ENCODE data around the gene ANKRD13A.
A peak's percentile ranks its signal among the peaks of the same experiment; 100 is the strongest.
"Not testable (repeated sequence)": the region's sequence is repeated elsewhere in the genome, so short reads cannot be mapped to it uniquely, and the experiment has no call there.

ANKRD13A gene

GRCh38 chr12:109986236-109986635 is 13.0 kb upstream of the ANKRD13A start:
- DNase-seq = not testable (repeated sequence)

- DNase-seq = no peak
Observed at GRCh38 chr12:109987615-109988014, 11.6 kb upstream of the ANKRD13A start.

- no peak for DNase-seq
Observed at GRCh38 chr12:109988274-109988673, 11.0 kb upstream of the ANKRD13A start.

- DNase-seq = no peak
Observed at GRCh38 chr12:109988903-109989302, 10.3 kb upstream of the ANKRD13A start.

- no peak for DNase-seq
Observed at GRCh38 chr12:109989380-109989779, 9.8 kb upstream of the ANKRD13A start.

- no peak for DNase-seq
Observed at GRCh38 chr12:109991586-109991985, 7.6 kb upstream of the ANKRD13A start.

- no peak for DNase-seq
Observed at GRCh38 chr12:109993091-109993490, 6.1 kb upstream of the ANKRD13A start.

- DNase-seq = no peak
Observed at GRCh38 chr12:109994401-109995175, 4.6 kb upstream of the ANKRD13A start.

- DNase-seq = no peak
Observed at GRCh38 chr12:109995361-109995685, 3.9 kb upstream of the ANKRD13A start.

- peak; percentile 80 for DNase-seq
Observed at GRCh38 chr12:109995686-109996482, 3.3 kb upstream of the ANKRD13A start, which contains the start of gene GIT2. GIT2 (minus strand) TSS chr12:109996368; CDS start chr12:109996224, 144 bp downstream.

- no peak for DNase-seq
Observed at GRCh38 chr12:109996483-109996853, 2.8 kb upstream of the ANKRD13A start.

- no peak for DNase-seq
Observed at GRCh38 chr12:109997393-109997792, 1.8 kb upstream of the ANKRD13A start.

GRCh38 chr12:109998241-109998903 is 858 bp upstream of the ANKRD13A start:
- no peak for DNase-seq

GRCh38 chr12:109999649-109999971 is 380 bp downstream of the ANKRD13A start:
- no peak for DNase-seq

GRCh38 chr12:109999983-110000505 is 814 bp downstream of the ANKRD13A start:
- DNase-seq = no peak

GRCh38 chr12:110001596-110001995 is 2.4 kb downstream of the ANKRD13A start:
- no peak for DNase-seq

- DNase-seq = no peak
Observed at GRCh38 chr12:110002676-110003515, 3.7 kb downstream of the ANKRD13A start.

GRCh38 chr12:110004598-110004997 is 5.4 kb downstream of the ANKRD13A start:
- DNase-seq = no peak

- no peak for DNase-seq
Observed at GRCh38 chr12:110005319-110005973, 6.2 kb downstream of the ANKRD13A start.

- DNase-seq = no peak
Observed at GRCh38 chr12:110006115-110006514, 6.9 kb downstream of the ANKRD13A start.

- no peak for DNase-seq
Observed at GRCh38 chr12:110007881-110008280, 8.7 kb downstream of the ANKRD13A start.
